CD4-positive, alpha-beta T cell treated with Interleukin-17A for 1 hour (primary cell): ENCODE data around the gene CCNI.

Experiments
- DNase-seq: peaks from one replicate; pipeline ENCODE4 v3.0.0-alpha.2; 2020

CCNI gene

DNA sequence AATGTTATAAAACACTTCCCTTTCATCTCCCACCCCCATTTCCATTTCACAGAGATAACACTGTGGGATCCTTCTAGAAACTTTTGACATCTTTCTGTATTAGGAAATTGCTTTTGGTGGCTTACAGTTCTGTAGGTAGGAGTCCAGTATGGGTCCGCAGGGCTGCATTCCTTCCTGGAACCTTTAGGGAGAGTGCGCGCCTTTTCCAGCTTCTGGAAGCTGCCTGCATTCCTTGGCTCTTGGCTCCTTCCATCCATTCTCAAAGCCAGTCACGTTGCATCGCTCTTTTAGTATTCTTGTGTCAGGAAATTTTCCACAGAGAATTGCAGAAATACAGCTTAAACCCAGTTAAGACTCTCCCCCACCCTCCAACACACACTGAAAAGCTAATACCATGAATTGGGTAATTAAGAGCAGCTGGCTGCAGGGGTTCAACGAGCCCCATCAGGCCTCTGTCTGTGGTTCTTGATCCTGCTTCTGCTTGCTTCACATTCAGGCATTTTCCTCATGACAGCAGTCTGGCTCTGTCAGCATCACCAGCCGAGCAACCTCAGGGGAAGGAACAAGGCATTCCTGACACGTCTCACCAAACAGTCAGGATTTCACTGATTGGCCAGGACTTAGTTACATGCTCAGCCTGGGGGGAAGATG lies 77.4 kb downstream of the CCNI start:
- DNase-seq: no peak

DNA sequence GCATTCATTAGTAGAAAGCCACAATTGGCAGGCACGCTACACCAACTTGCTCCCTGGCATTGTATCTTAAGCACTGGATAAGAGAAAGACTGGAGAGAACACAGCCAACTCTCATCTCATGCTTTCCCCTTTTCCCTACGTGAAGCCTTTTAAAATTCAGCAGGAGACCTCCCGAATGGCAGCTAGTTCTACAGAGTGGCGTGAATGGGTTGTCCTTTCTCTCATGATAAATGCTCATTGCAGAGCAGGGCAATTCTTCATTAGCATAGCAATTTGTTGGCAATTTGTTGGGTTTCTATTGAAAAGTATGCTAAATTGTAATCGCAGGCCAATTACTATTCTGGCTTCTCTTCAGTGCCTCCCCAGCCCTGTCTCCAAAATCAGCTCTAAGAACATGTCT lies 78.3 kb downstream of the CCNI start:
- DNase-seq: no peak
